Measurements from ENCODE around the gene SLC39A13. TPM values are rescaled to one million over a fixed set of nuclear protein-coding genes. Genes with fewer than 3 reads are reported as not detected.

Gene SLC39A13
- total RNA-seq, 1 donor from 2014 or later = 76.6 TPM

- Histone ChIP-seq H4K20me1 (ENCODE audit: insufficient read depth, low read length) (no peaks in the 10 kb centered on the region), H3K79me2 (ENCODE audit: insufficient read depth, low read length) (no peaks in the 10 kb centered on the region), H3K4me1 (ENCODE audit: insufficient read depth, low read length) (no peaks in the 10 kb centered on the region), H2AFZ (ENCODE audit: low read depth, low read length) (no peak overlapping the region), H3K36me3 (ENCODE audit: insufficient read depth, low read length) (no peaks in the 10 kb centered on the region), H3K4me3 (ENCODE audit: insufficient read depth, low read depth, low read length) (no peak overlapping the region), H3K27me3 (ENCODE audit: insufficient read depth, low read length) (no peaks in the 10 kb centered on the region), H3K27ac (ENCODE audit: low read depth, low read length) (no peak overlapping the region), H3K9ac (ENCODE audit: low read length) (no peak overlapping the region), H3K9me3 (ENCODE audit: insufficient read depth, low read depth, low read length) (no peaks in the 10 kb centered on the region), H3K4me2 (ENCODE audit: low read length) (no peak overlapping the region)
- TF ChIP-seq EZH2 (IDR thresholded peaks at IDR 0.05; ENCODE audit: insufficient read depth, low read length) (no peak), CTCF (IDR thresholded peaks at IDR 0.05; ENCODE audit: insufficient read depth, low read depth, low read length) (peak; percentile 7)
- H3K36me3 Mint-ChIP-seq (ENCODE audit: low read depth, unreplicated experiment) = peaks cover 9% of the 10 kb centered on the region
- no peaks in the 10 kb centered on the region for H3K4me1 Mint-ChIP-seq (ENCODE audit: low read depth, unreplicated experiment)
- H3K4me3 Mint-ChIP-seq (ENCODE audit: unreplicated experiment) = no peak overlapping the region
- peak overlapping the region; percentile 30 for H3K27ac Mint-ChIP-seq (ENCODE audit: unreplicated experiment)
- no peaks in the 10 kb centered on the region for H3K9me3 Mint-ChIP-seq (ENCODE audit: unreplicated experiment)
- no peak for DNase-seq (ENCODE audit: low read depth)
- H3K27me3 Mint-ChIP-seq (ENCODE audit: low read depth, unreplicated experiment) = no peaks in the 10 kb centered on the region
- no peak for FAIRE-seq
Observed at GRCh38 chr11:47443028-47443700, 34.8 kb downstream of the SLC39A13 start.

GRCh38 chr11:47443817-47444216 lies 35.4 kb downstream of the SLC39A13 start:
- Histone ChIP-seq H3K27me3 (ENCODE audit: insufficient read depth, low read length) (no peaks in the 10 kb centered on the region), H2AFZ (ENCODE audit: low read depth, low read length) (no peak overlapping the region), H3K79me2 (ENCODE audit: insufficient read depth, low read length) (no peaks in the 10 kb centered on the region), H3K36me3 (ENCODE audit: insufficient read depth, low read length) (no peaks in the 10 kb centered on the region), H3K4me1 (ENCODE audit: insufficient read depth, low read length) (no peaks in the 10 kb centered on the region), H4K20me1 (ENCODE audit: insufficient read depth, low read length) (no peaks in the 10 kb centered on the region), H3K9ac (ENCODE audit: low read length) (no peak overlapping the region), H3K27ac (ENCODE audit: low read depth, low read length) (no peak overlapping the region), H3K9me3 (ENCODE audit: insufficient read depth, low read depth, low read length) (no peaks in the 10 kb centered on the region), H3K4me2 (ENCODE audit: low read length) (no peak overlapping the region), H3K4me3 (ENCODE audit: insufficient read depth, low read depth, low read length) (no peak overlapping the region)
- H3K27ac Mint-ChIP-seq (ENCODE audit: unreplicated experiment) = no peak overlapping the region
- no peak for FAIRE-seq
- no peaks in the 10 kb centered on the region for H3K9me3 Mint-ChIP-seq (ENCODE audit: unreplicated experiment)
- peaks cover 9% of the 10 kb centered on the region for H3K36me3 Mint-ChIP-seq (ENCODE audit: low read depth, unreplicated experiment)
- no peaks in the 10 kb centered on the region for H3K27me3 Mint-ChIP-seq (ENCODE audit: low read depth, unreplicated experiment)
- DNase-seq (ENCODE audit: low read depth) = no peak
- no peak overlapping the region for H3K4me3 Mint-ChIP-seq (ENCODE audit: unreplicated experiment)
- no peaks in the 10 kb centered on the region for H3K4me1 Mint-ChIP-seq (ENCODE audit: low read depth, unreplicated experiment)
- no peak for TF ChIP-seq CTCF (IDR thresholded peaks at IDR 0.05; ENCODE audit: insufficient read depth, low read depth, low read length)
- TF ChIP-seq EZH2 (IDR thresholded peaks at IDR 0.05; ENCODE audit: insufficient read depth, low read length) = no peak

GRCh38 chr11:47445840-47446239 lies 37.5 kb downstream of the SLC39A13 start:
- FAIRE-seq = no peak
- Histone ChIP-seq H2AFZ (ENCODE audit: low read depth, low read length) (no peak overlapping the region), H3K36me3 (ENCODE audit: insufficient read depth, low read length) (no peaks in the 10 kb centered on the region), H3K4me2 (ENCODE audit: low read length) (no peak overlapping the region), H3K27me3 (ENCODE audit: insufficient read depth, low read length) (no peaks in the 10 kb centered on the region), H3K4me1 (ENCODE audit: insufficient read depth, low read length) (no peaks in the 10 kb centered on the region), H3K79me2 (ENCODE audit: insufficient read depth, low read length) (no peaks in the 10 kb centered on the region), H3K9me3 (ENCODE audit: insufficient read depth, low read depth, low read length) (no peaks in the 10 kb centered on the region), H3K4me3 (ENCODE audit: insufficient read depth, low read depth, low read length) (no peak overlapping the region), H3K9ac (ENCODE audit: low read length) (no peak overlapping the region), H4K20me1 (ENCODE audit: insufficient read depth, low read length) (no peaks in the 10 kb centered on the region), H3K27ac (ENCODE audit: low read depth, low read length) (no peak overlapping the region)
- no peak for TF ChIP-seq CTCF (IDR thresholded peaks at IDR 0.05; ENCODE audit: insufficient read depth, low read depth, low read length)
- no peak for TF ChIP-seq EZH2 (IDR thresholded peaks at IDR 0.05; ENCODE audit: insufficient read depth, low read length)
- Mint-ChIP-seq H3K27me3 (ENCODE audit: low read depth, unreplicated experiment) (no peaks in the 10 kb centered on the region), H3K36me3 (ENCODE audit: low read depth, unreplicated experiment) (peaks cover 9% of the 10 kb centered on the region), H3K9me3 (ENCODE audit: unreplicated experiment) (no peaks in the 10 kb centered on the region), H3K4me3 (ENCODE audit: unreplicated experiment) (no peak overlapping the region), H3K4me1 (ENCODE audit: low read depth, unreplicated experiment) (no peaks in the 10 kb centered on the region), H3K27ac (ENCODE audit: unreplicated experiment) (no peak overlapping the region)
- no peak for DNase-seq (ENCODE audit: low read depth)
